ENCODE measurements around the gene TP73.

The TP73 gene

GRCh38 chr1:3674100-3675094 lies 22.1 kb downstream of the TP73 start:
- no peak for DNase-seq

DNA sequence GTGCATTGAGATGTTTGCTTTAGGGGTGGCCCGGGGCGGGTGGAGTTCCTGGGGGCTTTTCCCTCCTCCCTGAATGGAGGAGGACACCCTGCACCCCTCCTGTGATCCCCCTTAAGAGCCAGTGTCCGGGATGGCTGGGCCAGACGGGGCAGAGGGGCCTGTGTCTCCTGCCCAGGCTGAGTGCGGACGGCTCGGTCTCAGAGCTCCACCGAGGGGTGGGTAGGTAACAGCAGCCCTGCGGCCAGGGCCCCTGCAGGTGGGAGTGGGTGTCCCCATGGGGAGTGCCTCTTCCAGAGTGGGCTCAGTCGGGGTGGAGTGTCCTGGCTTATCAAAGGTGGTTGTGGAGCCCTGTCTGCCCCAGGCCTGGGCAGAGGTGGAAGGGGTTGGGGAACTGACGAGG lies 23.1 kb downstream of the TP73 start:
- DNase-seq, result no peak

- no peak for DNase-seq
These were observed 24.5 kb downstream of the TP73 start for GRCh38 chr1:3676581-3677470.

GRCh38 chr1:3677484-3677883 lies 25.2 kb downstream of the TP73 start:
- no peak for DNase-seq

- DNase-seq, result no peak
These were observed 26.2 kb downstream of the TP73 start for GRCh38 chr1:3678361-3679097.

- DNase-seq, result no peak
These were observed 26.8 kb downstream of the TP73 start for GRCh38 chr1:3679098-3679555.

DNA sequence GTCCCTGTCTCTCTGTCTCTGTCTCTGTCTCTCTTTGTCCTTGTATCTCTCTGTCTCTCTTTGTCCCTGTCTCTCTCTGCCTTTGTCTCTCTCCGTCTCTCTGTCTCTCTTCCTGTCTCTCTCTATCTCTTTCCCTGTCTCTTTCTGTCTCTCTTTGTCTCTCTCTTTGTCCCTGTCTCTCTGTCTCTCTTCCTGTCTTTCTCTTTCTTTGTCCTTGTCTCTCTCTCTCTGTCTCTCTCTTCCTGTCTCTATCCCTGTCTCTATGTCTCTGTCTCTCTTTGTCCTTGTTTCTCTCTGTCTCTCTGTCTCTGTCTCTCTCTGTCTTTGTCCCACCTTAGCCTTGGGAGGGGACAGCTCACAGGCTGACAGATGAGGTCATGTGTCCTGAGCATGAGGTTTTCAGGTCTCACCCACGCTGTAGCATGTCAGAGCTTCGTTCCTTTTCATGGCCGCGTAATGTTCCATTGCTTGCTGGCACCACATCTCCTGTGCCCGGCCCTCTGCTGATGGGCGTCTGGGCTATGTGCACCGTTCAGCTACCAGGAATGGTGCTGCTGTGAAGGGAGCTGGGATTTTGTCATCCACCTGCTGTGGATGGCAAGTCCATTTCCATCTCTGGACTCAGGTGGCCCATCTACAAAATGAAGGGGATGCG lies 27.6 kb downstream of the TP73 start:
- DNase-seq, result no peak

DNA sequence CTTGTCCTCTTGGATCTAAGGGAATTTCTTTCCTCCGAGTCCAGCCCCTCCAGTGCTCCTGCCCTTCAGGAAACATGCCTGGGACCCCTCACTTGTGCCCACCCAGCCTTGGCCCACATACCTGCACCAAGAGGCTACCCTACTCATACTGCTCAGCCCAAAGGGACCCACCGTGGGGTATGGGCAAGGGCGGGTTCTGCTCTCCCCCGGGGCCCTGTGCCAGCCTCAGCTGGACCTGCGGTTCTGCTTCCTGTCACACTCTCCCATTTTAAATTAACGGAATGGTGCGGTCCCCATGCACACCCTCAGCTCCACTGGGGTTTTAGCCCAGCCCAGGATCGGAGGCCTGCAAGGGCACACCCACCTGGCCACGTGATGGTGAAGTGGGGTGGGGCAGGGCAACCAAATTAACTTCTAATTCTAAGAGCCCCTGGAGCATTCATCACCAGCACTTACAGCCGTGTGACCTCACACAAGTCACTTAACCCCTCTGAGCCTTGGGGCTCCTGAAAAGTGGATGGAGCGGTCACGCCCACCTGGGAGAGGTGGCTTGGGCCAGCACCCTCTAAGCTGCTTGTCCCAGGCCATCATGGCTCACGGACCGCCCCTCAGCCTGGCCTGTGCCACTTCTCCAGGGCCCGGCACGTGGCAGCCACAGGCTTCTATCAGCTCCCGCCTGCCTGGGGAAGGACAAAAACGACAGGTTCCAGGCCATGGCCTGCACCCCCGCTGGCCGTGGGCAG lies 28.3 kb downstream of the TP73 start:
- no peak for DNase-seq

DNA sequence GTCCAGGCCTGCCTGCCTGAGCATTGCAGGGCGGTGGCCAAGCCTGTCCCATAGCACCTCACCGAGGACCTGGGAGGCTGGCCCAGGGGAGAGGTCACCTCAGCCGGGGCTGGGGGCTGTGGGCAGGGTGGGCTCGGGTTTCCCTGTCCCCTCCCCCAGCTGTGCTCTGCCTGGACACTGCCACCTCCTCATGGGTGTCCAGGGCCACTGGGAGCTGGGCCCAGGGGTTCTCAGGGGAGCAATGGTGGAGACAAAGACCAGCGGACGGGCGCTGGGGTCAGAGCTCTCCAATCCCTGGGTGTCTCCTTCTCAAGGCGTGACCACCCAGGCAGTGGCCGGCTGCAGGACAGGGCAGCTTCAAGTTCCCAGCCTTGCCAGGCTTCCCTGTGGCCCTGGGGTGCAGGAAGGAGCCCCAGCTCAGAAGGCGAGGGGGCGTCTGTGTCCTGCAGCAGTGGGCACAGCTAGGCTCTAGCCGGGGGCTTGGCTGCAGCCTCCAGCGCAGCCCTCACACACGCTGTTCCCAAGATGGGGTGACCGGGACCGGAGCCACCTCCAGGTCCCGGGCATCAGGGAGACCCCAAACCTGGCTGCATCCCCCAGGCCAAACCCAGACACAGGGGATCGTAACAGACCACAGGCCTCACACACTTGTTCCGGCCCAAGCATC lies 29.0 kb downstream of the TP73 start:
- DNase-seq, result no peak

- no peak for DNase-seq
These were observed 29.8 kb downstream of the TP73 start for GRCh38 chr1:3681898-3682806.

DNA sequence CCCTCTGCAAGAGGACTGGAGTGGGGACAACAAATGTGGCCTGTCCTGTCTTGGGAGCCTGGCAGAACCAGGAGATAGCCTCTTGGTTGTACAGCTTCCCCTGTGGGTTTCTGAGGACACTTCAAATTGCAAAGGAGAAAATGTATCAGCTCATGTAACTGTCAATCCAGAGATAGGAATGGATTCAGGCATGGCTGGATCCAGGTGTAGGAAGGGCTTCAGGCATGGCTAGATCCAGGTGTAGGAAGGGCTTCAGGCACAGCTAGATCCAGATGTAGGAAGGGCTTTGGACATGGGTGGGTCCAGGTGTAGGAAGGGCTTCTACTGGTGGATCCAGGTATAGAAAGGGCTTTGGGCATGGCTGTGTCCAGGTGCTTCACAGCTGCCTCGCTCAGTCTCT lies 30.9 kb downstream of the TP73 start:
- DNase-seq, result no peak

- no peak for DNase-seq
These were observed 31.7 kb downstream of the TP73 start for GRCh38 chr1:3683992-3684391.

DNA sequence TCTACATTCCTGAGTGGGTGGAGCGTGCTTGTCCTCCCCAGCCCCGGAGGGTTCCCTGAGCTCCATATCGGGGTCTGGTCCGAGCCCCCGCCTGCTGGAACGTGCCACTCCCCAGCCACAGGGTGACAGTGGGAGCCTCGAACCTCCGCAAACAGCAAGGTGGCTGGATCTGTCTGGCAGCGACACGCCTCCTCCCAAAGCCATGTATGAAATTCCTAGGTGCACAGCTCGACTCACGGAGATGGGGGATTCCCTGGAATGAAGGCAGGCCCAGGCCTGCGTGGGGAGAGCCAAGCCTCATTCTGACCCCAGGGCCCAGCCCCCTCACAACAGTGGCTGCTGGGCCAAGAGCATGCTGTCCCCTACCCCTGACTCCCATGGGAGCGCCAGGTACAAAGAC lies 32.9 kb downstream of the TP73 start:
- no peak for DNase-seq

DNA sequence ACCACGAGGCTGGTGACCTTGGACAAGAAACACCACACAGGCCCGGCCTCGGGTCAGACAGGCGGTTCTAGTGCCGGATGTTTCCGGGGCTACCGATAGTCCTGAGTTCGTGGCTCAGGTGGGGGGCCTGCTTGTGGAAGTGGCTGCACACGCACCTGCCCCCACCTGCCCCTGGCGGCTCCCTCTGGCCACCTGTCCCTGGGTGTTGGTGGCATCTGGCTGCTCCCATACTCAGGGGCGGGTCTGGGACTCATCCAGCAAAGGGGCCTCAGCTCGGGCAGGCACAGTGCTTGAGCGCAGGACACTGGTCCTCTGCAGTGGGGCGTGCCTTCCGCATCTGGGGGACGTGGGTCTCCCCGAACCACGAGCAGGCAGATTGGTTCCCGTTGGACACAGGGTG lies 33.6 kb downstream of the TP73 start:
- DNase-seq, result no peak

DNA sequence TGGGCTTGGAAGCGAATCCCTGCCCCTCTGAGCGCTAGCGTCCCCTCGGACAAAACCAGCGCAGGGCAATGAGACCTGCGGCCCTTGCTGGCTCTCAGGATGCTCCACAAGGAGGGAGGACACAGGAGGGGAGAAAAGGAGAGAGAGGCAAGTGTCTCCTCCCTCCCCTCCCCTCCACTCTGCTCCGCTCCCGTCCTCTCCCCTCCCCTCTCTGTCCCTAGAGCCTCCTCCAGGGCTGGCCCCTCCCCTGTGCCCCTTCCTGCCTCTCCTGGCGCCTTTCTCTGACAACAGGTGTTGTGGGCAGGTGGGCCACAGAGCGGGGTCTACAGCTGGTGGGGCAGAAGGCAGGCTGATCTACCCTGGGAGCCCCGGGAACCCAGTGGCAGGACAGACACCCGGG lies 35.2 kb downstream of the TP73 start:
- no peak for DNase-seq

DNA sequence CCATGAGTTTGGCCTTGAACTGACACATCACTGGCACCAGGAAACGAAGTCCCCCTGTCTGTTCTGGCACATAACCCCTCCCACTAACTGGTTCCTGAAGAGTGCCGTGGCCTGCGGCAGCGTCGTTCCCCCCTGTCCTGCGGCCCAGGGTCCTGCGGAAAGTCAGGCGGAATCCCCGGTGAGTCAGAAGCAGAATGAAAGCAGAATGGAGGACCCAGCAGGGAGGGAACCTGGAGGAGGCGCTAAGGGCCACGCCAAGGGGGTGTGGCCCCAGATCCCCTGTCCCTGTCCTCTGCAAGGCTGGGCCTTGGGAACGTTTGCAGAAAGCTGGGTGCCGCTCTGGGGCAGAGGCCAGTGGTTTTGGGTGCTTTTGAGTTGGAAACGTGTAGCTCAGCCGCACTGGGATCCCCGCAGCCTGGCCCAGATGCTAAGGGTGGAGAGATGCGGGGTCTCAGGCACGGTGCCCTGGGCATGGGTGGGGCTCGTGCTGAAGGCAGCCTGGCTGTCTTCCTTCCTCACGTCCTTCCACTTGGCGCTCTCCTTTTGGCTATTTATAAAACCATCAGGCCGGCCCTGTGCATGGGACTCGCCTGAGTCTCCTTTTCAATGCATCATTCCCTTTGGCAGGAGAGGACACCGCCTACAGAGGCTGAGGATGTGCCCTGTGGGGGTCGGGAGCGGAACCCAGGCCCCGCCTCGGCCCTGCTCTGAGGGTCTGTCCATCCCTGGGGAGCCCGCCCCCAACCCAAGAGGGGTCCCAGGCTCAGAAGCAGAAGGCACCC lies 36.2 kb downstream of the TP73 start:
- DNase-seq, result no peak

DNA sequence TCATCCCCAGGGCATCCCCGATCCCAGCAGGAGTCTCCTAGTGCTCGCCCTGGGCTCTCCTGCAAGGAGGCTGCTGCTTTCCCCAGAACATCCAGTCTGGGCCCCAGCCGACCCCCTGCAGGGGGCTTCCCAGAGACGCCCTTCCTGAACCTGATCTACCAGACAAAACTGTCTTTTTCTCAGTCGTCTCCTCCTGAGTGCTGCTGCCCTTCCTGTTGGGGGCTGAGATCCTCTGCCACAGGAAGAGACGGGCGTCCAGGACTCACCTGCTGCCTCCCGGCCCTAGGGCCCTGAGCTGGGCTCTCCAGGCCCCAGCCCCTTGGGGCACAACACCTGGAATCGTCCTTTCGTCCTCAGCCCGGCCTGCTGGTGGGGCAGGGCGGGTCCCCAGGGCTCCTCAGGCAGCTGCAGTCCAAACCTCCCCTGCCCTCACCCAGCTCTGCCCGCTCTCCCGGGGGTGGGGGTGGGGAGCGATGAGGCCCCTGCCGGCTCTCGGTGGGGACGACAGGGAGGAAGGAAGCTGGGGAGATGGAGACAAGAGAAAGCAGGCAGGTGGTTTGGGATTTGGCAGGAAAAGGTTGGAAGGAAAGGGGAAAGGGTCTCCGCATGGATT lies 36.9 kb downstream of the TP73 start:
- no peak for DNase-seq

DNA sequence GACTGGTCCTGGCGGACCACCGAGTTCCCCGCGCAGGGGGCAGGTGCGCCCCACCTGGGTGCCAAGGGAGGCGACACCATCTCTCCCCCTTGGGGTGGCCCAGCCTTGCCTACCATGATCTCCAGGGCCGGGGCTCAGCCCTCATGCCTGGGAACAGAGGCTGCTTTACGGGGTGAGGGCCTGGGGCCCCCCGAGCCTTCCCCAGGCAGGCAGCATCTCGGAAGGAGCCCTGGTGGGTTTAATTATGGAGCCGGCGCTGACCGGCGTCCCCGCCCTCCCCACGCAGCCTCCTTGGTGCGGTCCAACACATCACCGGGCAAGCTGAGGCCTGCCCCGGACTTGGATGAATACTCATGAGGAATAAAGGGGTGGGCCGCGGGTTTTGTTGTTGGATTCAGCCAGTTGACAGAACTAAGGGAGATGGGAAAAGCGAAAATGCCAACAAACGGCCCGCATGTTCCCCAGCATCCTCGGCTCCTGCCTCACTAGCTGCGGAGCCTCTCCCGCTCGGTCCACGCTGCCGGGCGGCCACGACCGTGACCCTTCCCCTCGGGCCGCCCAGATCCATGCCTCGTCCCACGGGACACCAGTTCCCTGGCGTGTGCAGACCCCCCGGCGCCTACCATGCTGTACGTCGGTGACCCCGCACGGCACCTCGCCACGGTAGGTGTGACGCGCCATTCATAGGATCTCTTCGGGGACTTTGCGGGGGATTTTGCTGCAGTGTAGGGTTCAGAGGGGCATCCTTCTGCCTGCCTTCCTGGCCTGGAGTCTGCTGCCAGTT lies 38.2 kb downstream of the TP73 start:
- no peak for DNase-seq
